Measurements from ENCODE around the gene CYBB.

DNA sequence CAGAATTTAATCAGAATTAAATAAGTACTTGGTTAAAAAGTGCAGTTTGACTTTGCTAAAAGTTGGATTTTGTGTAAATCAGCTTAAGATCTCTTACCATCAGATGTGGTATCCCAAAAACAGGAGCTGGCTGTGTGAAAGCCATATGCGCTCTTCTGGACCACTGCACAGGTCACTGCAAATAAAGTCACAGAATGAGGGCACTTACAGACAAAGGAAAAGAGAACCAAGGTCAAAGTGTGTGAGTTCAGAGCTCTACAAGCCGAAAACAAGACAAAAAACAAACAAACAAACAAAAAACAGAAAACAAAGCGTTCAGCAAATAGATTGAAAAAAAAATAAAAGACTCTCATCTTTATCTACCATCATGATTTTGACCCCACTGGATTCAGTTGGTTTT, 61.1 kb downstream of the CYBB start:
- TF ChIP-seq EZH2phosphoT487 (IDR thresholded peaks at IDR 0.05; ENCODE audit: low read length) (no peak), EZH2 (optimal IDR thresholded peaks at IDR 0.05; ENCODE audit: low read depth, low read length) (no peak)
- TF ChIP-seq, protein P1, sequence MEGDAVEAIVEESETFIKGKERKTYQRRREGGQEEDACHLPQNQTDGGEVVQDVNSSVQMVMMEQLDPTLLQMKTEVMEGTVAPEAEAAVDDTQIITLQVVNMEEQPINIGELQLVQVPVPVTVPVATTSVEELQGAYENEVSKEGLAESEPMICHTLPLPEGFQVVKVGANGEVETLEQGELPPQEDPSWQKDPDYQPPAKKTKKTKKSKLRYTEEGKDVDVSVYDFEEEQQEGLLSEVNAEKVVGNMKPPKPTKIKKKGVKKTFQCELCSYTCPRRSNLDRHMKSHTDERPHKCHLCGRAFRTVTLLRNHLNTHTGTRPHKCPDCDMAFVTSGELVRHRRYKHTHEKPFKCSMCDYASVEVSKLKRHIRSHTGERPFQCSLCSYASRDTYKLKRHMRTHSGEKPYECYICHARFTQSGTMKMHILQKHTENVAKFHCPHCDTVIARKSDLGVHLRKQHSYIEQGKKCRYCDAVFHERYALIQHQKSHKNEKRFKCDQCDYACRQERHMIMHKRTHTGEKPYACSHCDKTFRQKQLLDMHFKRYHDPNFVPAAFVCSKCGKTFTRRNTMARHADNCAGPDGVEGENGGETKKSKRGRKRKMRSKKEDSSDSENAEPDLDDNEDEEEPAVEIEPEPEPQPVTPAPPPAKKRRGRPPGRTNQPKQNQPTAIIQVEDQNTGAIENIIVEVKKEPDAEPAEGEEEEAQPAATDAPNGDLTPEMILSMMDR (IDR thresholded peaks at IDR 0.05; ENCODE audit: low read length), result no peak

All from MM.1S (cell line).